GM21447 (cell line): Measurements from ENCODE around the gene PARP8.
"Not testable (repeated sequence)": the region's sequence is repeated elsewhere in the genome, so short reads cannot be mapped to it uniquely, and the experiment has no call there.

ENCODE experiments used
- ATAC-seq: cut with Tn5 transposase; IDR thresholded peaks from one replicate; pipeline ENCODE4 v1.9.1; 2021; ENCODE audit not compliant: unreplicated experiment

PARP8 gene

GRCh38 chr5:50684721-50685120, 18.3 kb downstream of the PARP8 start:
- no peak for ATAC-seq

DNA sequence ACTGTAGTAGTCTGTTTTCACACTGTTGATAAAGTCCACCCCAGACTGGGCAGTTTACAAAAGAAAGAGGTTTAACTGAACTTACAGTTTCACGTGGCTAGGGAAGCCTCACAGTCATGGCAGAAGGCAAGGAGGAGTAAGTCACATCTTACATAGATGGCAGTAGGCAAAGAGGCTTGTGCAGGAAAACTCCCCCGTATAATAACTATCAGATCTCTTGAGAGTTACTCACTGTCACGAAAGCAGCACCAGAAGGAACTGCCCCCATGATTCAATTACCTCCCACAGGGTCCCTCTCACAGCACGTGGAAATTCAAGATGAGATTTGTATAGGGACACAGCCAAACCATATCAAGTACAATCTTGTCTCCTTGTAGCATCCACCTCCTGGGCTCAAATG, 21.1 kb downstream of the PARP8 start:
- ATAC-seq, result no peak

DNA sequence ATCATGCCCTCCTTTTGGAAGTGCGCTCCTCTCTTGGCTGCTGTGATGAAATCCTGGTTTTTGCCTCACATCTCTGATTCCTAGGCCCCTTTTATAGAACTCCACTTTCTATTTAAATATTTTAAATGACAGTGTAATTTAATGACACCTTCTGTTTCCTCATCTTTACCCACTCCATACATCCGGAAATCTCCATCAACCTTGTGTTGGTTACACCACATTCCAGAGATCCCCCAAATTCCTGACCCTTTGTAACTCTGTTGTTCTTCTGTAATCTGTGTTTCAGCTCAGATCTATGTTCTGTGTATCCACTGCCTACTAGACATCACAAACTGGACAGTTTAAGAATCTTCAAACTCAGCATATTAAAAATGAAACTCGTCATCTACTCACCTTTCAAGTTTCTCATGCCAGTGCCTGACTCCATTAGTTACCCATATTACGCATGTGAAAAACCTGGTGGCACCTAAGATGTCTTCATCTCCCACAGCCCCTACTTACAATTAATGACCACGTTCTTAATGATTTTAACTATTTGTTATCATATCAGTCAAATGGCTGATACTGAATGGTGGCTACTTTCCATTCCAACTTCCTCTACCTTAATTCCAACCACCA, 25.1 kb downstream of the PARP8 start:
- no peak for ATAC-seq

GRCh38 chr5:50694027-50694590, 27.7 kb downstream of the PARP8 start:
- no peak for ATAC-seq

- ATAC-seq, result not testable (repeated sequence)
These were observed 28.2 kb downstream of the PARP8 start for GRCh38 chr5:50694626-50695025.

DNA sequence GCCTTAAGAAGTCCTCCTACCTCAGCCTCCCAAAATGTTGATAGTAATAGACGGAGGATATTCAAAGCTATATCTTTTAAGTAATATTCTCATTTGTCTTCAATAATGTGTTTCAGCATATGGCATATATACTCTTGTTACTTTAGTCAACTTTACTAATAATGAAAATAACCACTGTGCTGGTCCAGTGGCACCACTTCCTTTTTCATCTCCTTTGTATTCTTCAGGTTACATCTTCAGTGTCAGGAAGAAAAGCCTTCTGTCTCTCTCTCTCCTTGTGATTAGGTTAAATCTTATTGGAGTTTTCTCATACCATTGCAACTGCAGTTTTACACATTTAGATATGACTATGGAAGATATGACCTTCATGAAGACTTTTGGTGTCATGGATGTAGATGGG, 31.3 kb downstream of the PARP8 start:
- ATAC-seq, result peak; percentile 68

DNA sequence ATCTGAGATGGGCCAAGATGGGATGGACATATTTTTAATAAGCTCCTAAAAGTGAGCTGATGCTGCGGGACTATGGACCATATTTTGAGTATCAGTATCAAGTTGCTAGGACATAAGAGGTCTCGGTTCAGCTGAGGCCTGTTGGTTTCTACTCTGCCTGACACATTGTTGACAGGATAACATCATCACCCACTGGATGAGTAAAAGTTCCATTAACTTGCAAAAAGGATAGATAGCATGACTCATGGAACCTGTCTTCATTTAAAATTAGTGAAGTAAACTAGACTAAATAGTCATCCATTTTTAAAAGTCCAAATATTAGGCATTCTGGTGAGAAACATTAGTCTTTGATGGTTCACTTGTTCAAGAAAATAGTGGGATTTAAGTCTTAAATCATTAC, 33.3 kb downstream of the PARP8 start:
- ATAC-seq, result no peak

DNA sequence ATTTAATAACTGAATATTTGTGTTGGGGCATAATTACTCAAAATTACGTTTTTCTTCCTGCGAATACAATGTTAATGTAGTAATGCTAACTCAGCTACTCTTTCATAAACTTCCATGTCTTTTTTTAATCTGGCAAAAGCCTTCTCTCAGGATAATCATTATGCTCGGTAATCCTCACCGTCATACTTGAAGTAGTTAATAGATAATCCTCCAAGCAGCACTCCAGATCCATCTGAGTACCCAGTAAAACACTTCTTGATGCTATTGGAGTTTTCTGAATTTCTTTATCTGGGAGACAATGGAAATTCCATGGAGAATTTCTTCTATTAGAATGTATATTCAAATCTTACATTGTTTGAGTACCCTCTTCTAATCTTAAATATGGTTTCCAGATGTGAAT, 34.3 kb downstream of the PARP8 start:
- no peak for ATAC-seq

- no peak for ATAC-seq
These were observed 36.4 kb downstream of the PARP8 start for GRCh38 chr5:50702615-50703366.

DNA sequence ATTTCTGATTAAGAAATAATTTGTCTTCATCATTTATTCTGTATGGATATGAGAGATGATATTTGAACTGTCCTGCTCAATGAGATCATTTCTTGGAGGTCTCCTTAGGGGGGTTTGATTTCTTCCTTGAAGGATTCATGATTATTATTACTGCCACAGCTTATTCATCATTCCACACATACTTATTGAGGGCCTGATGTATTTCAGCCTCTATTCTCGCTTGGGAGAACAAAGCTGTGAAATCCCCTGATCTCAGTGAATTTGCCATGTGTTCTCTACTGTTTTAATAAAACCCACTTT, 36.9 kb downstream of the PARP8 start:
- no peak for ATAC-seq

GRCh38 chr5:50704730-50705129, 38.3 kb downstream of the PARP8 start:
- no peak for ATAC-seq

- ATAC-seq, result no peak
These were observed 43.0 kb downstream of the PARP8 start for GRCh38 chr5:50709471-50709870.

DNA sequence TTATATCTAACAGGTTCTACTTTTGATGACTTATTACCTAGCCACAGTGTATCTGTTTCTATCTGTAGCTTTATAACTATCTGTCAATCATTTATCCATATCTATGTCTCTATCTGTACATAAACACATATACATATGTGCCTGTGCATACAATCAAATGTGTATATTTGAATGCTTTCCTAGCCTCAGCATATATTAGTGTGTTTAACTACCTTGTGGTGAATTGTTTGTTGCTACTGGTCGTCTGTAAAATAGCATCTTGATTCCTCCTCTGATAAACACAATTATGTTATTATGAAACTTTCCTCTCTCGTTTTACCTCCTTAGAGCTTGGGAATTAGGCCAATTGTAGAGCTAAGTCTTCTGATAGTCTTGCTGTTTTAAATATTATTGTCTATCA, 44.4 kb downstream of the PARP8 start:
- peak; percentile 17 for ATAC-seq

DNA sequence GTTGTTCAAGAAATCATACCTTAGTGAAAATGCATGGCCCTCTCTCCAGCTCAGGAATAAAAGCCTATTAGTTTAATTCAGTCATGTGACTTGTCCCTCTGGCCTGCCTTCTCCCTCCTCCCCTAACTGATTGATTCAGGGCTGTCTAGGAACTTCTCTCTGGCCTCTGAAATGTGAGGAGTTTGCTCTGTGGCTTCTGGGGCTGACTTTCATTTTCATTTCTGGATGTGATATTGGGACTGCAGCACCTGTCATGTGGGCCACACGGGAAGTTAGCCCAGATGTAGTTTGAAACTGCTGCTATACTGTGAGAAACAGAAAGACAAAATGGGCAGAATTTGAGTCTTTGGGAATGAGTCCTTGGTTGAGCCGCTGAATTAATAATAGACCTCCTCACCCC, 44.8 kb downstream of the PARP8 start:
- ATAC-seq, result peak; percentile 95

DNA sequence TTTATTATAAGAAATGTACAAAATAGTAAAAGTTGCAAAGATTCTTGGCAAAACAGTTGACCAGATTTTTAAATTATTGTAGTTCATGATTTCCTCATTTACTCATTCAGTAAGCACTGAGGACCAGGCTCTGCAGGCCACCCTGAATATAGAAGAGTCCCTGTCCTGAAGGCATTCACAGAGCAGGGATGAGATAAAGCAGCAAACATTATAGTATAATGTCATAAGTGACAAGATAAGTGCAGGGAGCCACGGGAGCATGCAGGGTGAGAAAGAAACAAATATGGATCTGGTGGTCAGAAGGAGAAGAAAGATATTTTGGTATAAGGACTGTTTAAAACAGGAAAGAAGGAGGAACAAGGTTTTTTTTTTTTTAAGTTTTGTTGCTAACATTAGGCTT, 46.0 kb downstream of the PARP8 start:
- ATAC-seq, result no peak

DNA sequence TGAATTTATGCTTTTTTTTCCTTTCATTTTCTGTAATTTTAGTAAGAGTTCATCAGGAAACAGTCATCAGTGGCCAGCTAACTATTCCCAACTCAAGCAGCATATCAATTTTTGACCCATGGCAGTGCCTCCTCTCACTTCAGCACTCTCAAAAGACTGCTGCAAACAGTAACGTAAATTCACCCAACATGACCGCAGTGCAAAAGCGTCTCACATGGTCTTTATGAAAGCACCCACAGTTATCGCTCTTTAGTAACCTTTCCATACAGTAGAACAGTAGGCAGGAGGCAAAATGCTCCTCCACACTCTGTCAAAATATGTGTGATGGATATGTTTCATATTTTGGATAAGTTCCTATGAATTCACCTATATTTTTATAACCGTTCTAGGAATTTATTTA, 48.6 kb downstream of the PARP8 start:
- no peak for ATAC-seq

DNA sequence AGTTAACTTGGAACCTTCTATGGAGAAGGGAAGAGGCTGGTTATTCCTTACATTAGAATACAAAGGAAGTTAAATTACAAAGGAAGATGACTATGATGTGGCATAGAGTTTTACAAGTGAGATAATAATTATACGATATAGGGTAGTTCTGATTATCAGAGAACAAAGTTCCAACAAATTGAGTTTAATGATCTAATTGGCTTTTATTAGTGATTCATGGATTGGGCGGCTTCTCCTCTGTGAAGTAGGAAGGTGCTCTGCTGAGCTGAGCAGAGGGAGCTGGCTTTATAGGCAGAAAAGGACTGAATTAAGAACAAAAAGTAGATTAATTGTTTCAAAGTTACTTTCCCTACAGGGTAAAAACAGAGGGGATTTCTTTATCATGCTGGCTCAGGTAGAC, 49.7 kb downstream of the PARP8 start:
- ATAC-seq, result no peak

DNA sequence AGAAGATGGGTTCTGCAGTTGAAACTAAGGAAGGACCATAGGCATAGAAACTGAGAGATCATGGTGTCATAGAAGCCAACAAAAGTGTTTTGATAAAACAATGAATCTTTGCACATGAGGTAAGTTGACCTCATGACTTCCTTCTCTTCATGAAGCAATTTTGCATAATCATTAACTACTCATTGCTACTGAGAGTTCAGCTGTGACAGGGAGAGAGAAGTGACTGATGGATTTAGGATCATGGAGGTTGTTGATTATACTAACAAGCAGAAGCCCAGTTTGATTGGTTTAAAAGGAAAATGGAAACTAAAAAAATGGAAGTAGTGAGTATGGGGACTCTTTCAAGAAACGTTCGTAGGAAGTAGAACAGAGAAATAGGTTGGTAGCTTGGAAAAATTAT, 51.2 kb downstream of the PARP8 start:
- ATAC-seq, result peak; percentile 77

GRCh38 chr5:50720061-50720710, 53.7 kb downstream of the PARP8 start:
- no peak for ATAC-seq

GRCh38 chr5:50722223-50722622, 55.8 kb downstream of the PARP8 start:
- no peak for ATAC-seq

- no peak for ATAC-seq
These were observed 57.8 kb downstream of the PARP8 start for GRCh38 chr5:50724262-50724661.

GRCh38 chr5:50725800-50726474, 59.5 kb downstream of the PARP8 start:
- no peak for ATAC-seq
